HG02763 (cell line): Measurements from ENCODE around the gene KIF23.

Experiments
- ATAC-seq: cut with Tn5 transposase; IDR thresholded peaks from one replicate; pipeline ENCODE4 v1.9.1; 2021; ENCODE audit warnings: mild to moderate bottlenecking, moderate library complexity; ENCODE audit not compliant: unreplicated experiment

The KIF23 gene

DNA sequence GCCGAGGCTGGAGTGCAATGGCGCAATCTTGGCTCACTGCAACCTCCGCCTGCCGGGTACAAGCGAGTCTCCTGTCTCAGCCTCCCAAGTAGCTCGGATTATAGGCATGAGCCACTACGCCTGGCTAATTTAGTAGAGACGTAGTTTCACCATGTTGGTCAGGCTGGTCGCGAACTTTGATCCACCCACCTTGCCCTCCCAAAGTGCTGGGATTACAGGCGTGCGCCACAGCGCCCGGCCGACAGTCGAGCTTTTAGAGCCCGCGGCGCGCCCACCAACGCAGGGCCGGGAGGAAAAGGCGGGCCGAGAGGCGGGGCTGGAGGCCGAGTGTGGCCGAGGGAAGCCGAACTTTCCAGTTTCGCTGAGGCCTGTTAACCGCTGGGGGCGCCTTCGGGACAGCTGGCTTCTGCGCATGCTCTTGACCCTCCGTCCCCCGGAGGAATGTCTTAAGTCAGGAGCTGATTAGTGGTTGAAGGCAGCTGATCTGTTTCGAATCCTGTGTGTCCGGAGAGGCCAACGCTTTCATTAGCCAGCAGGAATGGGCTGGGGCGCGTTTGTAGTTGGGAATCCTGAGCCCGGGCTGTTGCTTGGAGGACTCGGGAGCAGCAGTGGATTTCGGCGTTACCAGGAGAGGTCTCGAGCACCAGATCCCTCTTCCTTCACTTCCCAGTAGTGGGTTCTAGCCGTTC is 48.5 kb downstream of the KIF23 start:
- peak; percentile 89 for ATAC-seq

DNA sequence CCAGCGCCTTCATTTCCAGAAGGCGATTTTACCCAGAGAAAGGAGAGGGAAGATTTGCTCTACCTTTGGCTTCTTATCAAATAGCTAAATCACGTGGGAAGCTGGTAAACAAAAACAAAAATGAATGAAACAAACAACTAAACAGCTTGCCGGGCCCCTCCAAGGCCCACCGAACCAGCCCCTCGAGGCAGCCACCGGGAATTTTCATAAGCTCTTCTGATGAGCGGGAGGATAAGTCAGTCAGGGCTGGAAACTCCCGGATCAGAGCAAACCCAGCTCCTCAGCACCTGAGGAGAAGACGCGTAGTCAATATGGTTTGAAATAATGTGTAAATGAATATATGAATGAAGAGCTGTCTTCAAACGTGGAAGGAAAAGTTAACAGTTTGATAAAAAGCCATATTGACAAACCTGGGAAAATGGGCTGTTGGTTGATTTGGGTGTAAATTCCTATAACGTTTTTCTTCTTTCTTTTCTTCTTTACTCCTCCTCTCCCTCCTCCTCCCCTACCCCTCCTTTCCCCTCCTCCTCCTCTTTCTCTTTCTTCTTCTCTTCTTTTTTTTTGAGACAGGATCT is 49.1 kb downstream of the KIF23 start:
- ATAC-seq: no peak

DNA sequence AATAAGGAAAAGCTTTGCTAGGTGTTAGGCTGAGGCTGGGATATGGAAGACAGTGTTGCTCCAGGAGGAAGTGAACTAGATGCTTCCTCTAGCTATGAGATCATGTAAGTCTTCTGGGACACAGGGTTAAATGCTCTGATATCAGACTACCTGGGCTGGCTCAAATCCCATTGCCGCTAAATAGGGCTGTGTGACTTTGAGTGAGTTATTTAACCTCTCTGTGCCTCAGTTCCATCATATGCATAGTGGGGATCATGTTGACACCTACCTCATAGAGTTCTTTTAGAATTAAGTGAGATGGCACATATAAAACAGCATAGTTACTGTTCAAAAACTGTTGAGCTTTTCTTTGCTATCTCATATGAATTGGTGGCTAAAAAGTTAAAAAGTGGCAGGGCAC is 51.1 kb downstream of the KIF23 start:
- ATAC-seq: no peak

- no peak for ATAC-seq
Observed at GRCh38 chr15:69466733-69467132, 52.6 kb downstream of the KIF23 start.

DNA sequence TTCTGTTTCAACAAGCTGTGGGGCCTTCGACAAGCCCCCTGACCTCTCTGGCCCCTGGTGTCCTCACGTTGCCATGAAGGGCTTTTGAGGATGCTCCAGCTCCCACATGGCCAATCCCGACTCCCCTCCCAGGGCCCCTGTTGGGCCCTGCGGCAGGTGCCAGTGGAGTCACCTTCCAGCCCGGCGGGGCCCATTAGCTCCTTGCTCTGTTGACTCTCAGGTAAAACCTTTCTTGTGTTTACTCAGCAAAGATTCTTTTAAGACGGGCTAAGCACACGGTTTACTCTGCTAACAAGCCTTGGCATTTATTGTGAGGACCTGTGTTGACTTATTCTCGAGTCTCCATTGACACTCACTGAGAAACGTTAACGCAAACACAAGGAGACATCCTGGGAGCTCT is 53.5 kb downstream of the KIF23 start:
- no peak for ATAC-seq

DNA sequence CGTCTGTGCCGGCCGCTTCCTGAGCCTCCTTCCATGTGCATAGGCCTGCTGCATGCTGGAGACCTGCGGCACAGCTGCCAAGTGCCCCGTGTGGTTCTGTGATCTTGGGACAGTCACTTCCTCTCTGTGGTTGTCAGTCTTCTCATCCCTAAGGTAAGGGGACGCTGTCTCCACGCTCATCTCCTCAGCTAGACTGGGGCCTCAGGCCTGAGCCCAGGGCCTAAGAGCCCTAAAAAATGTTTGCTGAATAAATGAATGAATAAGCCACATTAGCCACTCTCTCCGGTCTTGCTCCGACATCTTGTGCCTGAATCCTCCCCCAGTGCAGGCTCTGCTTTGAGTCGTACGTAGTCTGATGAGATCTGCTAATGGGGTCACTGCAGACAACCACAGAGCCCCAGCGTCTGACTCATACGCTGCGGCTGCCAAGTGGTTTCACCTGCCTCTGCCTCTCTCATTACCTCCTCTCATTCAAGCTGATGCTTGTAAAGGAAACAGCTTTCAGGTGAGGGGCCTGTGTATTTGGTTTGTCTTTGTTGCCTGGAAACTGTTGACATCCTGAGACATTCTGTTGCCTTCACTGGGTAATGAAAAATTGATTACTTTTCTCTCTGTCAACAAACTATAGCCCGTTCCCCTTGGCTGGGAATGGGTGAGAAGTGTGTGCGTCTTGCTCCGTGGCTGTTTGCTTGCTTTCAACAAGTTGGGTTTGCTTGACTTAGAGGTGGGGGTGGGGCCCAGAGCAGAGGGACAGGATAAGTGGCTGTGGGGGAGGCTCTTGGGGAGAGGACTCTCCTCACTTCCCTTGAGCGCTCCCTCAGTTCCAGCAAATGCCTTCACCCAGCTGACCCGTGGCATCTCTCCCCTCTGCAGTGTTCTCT is 54.3 kb downstream of the KIF23 start:
- no peak for ATAC-seq

DNA sequence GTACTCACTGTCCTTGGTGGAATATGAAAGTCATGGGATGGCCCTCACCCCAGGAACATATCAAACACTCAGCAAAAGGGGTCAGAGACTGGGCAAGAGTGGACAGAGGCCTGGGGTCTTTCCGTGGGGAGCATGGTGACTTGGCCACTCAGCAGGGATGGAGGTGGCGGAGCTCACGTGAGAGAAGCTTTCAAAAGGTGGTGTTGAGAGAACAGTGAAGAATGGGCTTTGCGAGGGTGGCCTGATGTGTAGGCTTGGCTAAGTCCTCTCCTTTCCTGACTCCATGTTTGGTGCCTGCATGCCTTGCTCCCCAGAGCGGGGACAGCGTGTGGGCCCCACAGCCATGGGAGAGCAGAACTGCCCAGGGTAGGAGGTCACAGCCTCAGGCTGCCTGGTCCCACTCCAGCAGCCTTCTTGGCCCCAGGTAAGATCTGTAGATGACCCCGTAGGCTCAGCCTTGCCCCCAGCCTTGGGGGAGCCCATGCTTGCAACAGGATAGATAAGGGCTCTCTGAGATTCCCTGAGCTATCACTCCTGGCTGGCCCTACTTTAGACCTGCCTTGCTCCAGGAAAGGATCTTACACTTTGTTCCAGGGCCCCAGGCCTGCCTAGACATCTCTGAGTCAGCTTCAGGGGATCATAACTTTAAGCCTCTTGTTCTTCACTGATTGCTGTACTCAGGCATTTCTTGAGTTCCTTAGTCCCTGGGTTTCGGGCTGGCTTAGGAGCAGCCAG is 55.5 kb downstream of the KIF23 start:
- no peak for ATAC-seq

GRCh38 chr15:69472046-69472445 is 57.9 kb downstream of the KIF23 start:
- ATAC-seq: no peak

DNA sequence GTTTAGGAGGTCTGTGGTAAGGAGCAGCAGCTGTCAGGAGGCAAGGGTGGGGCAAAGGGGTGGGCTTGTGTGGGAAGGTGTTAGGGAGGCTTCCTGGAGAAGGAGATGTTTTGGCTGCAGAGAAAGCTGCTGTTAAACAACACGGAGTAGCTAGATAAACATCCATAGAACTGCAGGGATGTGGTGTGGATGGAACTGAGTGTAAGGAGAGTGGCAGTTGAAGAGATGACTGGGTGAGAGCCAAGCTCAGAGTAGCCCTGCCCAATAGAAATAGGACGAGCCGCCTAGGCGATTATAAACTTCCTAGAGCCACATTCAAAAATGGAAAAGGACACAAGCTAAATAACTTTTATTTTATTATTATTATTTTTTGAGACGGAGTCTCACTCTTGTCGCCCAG is 58.4 kb downstream of the KIF23 start:
- ATAC-seq: no peak

DNA sequence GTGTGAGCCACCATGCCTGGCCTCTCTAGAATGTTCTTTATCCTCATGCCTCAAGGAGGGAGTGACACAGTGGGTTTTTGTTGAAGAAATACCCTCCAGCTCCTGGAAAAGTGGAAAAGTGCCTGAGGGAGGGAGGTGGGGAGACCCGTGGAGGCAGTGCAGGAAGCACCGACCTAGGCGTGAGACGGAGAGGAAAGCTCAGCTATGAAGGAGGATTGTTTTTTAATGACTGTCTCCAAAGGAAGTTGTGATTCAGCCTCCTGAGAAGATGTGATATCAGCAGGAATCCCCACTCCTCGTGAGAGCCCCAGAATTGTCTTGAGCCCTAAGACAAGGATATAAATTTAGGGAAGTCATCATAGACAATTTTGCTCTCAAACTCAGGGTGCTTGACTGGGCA is 60.1 kb downstream of the KIF23 start:
- ATAC-seq: no peak

- ATAC-seq: no peak
Observed at GRCh38 chr15:69474846-69475455, 60.8 kb downstream of the KIF23 start.

DNA sequence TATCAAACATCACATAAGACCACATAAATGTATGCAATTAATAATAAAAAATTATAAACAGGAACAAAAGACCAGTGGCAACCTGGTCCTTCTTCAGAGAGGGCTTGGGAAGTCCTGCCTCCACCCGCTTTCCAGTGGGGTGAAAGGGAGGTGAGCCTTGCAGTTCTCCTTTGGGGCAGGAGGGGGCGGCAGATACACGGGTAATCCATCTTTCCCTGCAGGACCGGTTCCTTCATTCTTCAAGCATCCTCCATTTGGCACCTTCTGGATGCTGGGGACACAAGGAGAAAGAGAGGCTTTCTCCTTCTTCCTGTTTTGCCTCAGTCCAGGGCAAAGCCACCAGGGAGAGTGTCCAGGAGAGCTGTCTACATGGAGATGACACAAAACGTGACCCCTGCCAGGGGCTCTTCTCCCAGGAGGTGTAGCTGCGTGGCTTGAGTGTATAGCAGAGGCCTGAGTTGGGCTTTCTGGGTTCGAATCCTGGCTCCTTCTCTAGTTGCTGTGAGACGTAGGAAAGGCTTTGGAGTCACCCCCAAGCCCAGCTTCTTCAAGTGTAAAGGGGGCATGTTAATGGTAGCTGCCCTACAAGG is 61.7 kb downstream of the KIF23 start:
- no peak for ATAC-seq

DNA sequence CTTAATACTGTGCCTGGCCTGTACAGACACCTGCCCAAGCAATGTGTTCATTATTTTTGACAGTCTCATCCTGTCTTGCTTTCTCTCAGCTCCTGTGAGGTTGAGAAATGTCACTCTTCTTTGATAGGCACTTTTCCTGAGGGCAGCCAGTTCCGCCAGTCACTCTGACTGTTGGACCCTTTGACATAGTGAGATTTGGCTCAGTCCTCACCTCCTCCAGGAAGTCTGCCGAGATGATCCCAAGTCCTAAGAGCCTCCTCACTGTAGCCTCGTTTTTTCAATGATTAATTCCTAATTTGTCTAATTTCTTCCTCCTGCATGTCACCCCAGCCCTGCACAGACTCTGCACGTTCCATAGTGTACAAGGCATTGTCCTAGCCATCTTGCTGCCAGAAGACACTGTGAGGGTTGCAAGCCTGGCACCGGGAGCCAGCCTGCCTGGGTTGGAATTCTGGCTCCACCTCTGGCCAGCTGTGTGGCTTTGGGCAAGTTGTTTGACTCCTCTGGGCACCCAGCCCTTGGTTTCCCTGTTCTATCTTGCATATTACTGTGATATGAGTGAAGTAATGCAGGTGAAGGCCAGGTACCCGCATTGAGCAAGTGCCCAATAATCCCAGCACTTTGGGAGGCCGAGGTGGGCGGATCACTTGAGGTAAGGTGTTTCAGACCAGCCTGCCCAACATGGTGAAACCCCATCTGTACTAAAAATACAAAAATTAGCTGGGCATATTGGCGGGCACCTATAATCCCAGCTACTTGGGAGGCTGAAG is 62.7 kb downstream of the KIF23 start:
- ATAC-seq: no peak

- no peak for ATAC-seq
Observed at GRCh38 chr15:69478259-69478781, 64.2 kb downstream of the KIF23 start.

GRCh38 chr15:69479081-69479480 is 64.9 kb downstream of the KIF23 start:
- ATAC-seq: no peak

- ATAC-seq: no peak
Observed at GRCh38 chr15:69479971-69480370, 65.8 kb downstream of the KIF23 start.

- ATAC-seq: no peak
Observed at GRCh38 chr15:69480932-69481331, 66.8 kb downstream of the KIF23 start.

GRCh38 chr15:69482686-69483256 is 68.6 kb downstream of the KIF23 start:
- ATAC-seq: no peak

DNA sequence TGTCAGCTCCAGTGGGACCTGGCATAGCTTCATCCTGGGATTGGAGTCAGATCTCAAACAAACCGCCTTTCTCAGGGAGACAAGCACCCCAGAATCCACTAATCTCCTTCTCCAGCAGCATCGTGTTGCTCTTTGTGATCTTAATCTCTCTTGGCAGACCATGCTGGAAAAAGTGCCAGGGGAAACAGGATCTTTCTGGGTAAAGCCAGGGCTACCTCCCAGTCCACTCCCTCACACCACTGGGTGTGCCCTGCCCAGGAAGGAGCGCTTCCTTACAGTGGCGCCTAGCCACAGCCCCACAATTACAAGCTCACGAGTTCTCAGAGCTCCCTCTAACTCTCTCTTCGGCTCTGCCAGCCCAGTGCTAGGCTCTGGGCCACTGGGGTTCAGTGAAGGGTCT is 70.7 kb downstream of the KIF23 start:
- ATAC-seq: no peak
